Measurements from ENCODE around the gene MYCN.
"Not testable (repeated sequence)": the region's sequence is repeated elsewhere in the genome, so short reads cannot be mapped to it uniquely, and the experiment has no call there.

DNA sequence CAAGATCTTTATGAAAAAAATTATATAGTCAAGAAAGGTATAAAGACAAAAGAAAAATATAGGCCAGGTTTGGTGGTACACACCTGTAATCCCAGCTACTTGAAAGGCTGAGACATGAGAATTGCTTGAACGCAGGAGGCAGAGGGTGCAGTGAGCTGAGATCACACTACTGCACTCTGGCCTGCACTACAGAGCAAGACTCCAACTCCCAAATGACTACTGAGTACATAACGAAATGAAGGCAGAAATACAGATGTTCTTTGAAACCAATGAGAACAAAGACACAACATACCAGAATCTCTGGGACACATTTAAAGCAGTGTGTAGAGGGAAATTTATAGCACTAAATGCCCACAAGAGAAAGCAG, 19.8 kb downstream of the MYCN start:
- not testable (repeated sequence) for TF ChIP-seq CTCF (IDR thresholded peaks at IDR 0.05; ENCODE audit: insufficient read depth, low read length, poor library complexity, severe bottlenecking); EZH2phosphoT487 (conservative IDR thresholded peaks at IDR 0.05; ENCODE audit: low read length)
